ENCODE results near the gene DBNDD1.
"Not testable (repeated sequence)": the region's sequence is repeated elsewhere in the genome, so short reads cannot be mapped to it uniquely, and the experiment has no call there.

The DBNDD1 gene

DNA sequence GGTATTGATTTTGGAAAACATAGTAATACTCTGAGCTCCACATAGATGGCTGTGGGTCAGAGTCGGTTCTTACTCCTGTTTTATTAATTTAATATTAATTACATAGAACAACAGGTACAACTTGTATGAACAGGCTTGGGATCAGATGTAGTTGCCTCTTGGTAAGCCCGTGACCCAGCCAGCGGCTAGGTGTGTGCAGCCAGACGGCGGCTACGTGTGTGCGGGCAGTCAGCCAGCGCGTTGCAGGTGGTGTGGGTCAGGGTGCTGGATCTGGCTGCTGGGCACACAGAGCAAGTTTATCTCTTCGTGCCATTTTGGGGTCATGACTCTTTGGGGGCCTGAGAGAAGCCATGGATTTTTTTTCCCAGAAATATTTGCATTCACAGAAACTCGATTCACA lies 30.3 kb downstream of the DBNDD1 start:
- no peak for DNase-seq (ENCODE audit: low read depth in 2 of 2)

- DNase-seq (ENCODE audit: low read depth in 2 of 2): no peak
These were observed 32.1 kb downstream of the DBNDD1 start for GRCh38 chr16:89987169-89987568.

- DNase-seq (ENCODE audit: low read depth in 2 of 2): no peak
These were observed 32.7 kb downstream of the DBNDD1 start for GRCh38 chr16:89986600-89986999.

DNA sequence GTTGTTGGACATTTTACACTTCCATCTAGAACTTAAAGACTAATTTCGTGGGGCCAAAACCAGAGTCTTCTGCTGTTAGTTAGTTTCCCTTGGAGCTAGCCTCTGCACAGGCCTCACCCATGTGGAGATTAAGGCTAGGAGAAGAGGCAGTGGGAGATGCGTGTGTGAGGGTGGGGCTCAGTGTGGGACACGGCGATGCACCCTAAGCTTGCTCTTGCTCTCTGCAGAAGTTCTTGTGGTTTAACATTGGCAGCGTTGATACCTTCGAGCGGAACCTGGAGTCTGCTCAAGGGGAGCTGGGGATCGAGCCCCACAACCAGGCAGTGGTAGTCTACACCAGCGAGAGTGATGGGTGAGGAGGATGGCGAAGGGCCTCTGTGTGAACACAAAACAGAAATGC lies 34.0 kb downstream of the DBNDD1 start:
- DNase-seq (ENCODE audit: low read depth in 2 of 2): no peak

DNA sequence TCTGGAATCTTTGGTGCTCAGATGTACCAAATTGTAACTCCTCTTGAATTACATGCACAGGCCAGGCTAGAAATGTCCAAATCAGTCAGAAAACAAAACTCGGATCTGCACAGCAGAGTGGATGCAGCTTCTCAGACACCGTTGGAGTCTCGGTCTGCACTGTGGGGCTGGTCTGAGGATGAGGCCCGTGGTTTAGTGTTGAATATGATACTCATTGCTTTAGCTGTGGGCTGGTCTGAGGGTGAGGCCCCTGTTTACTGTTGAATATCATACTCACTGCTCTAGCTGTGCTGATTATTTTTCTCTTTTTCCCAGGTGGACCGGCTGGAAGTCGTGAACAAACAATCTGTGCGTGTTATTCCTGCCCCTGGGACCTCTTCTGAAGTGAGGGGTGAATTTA lies 35.0 kb downstream of the DBNDD1 start:
- DNase-seq (ENCODE audit: low read depth in 2 of 2): no peak

DNA sequence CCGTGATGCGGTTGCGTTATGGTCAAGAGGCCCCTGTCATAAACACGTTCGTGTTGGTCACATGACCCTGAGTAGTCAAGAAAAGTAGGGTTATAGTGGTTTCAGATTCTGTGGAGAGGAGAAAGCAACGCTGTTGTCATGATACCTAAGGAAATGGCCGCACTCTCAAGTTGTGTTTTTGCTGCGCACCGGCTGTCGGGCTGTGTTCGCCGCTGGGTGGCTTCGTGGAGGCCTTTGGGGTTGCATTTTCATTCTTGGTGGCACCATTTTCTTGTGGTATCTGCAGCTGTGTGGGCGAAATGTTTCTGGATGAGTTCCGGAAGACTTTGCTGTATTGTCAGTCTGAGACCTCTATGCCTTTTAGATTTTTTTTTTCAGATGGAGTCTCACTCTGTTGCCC lies 35.7 kb downstream of the DBNDD1 start:
- DNase-seq (ENCODE audit: low read depth in 2 of 2): no peak

GRCh38 chr16:89982318-89982717 lies 36.9 kb downstream of the DBNDD1 start:
- no peak for DNase-seq (ENCODE audit: low read depth in 2 of 2)

- no peak for DNase-seq (ENCODE audit: low read depth in 2 of 2)
These were observed 37.8 kb downstream of the DBNDD1 start for GRCh38 chr16:89981414-89981813.

- no peak for DNase-seq (ENCODE audit: low read depth in 2 of 2)
These were observed 44.4 kb downstream of the DBNDD1 start for GRCh38 chr16:89974870-89975269.

DNA sequence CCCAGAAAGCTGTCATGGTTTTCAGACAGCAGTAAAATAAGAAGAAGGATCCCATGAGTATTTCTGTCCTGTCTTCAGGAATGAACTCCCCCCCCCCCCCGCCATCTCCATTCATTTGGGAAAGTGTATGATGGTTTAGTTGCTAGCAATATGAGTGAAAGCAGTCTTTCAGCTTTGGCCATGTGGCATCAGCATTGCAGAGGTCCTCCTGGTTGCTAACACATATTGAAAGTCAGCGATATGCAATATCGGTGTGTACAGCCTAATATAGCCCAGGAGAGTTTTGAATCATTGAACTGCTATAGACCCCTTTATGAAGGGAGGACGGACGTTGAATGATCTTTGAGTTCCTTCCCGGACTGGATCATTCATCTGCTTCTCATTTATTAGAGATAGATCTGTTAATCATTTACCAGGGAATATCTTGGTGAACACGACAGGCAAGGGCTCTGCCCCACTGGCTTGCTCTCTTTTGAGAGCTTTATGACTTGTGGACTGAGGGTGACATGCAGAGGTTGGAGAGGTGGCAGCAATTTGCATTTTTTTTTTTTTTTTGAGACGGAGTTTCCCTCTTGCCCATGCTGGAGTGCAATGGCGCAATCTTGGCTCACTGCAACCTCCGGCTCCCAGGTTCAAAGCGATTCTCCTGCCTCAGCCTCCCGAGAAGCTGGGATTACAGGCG lies 45.5 kb downstream of the DBNDD1 start:
- no peak for DNase-seq (ENCODE audit: low read depth in 2 of 2)

- no peak for DNase-seq (ENCODE audit: low read depth in 2 of 2)
These were observed 46.0 kb downstream of the DBNDD1 start for GRCh38 chr16:89973235-89973634.

DNA sequence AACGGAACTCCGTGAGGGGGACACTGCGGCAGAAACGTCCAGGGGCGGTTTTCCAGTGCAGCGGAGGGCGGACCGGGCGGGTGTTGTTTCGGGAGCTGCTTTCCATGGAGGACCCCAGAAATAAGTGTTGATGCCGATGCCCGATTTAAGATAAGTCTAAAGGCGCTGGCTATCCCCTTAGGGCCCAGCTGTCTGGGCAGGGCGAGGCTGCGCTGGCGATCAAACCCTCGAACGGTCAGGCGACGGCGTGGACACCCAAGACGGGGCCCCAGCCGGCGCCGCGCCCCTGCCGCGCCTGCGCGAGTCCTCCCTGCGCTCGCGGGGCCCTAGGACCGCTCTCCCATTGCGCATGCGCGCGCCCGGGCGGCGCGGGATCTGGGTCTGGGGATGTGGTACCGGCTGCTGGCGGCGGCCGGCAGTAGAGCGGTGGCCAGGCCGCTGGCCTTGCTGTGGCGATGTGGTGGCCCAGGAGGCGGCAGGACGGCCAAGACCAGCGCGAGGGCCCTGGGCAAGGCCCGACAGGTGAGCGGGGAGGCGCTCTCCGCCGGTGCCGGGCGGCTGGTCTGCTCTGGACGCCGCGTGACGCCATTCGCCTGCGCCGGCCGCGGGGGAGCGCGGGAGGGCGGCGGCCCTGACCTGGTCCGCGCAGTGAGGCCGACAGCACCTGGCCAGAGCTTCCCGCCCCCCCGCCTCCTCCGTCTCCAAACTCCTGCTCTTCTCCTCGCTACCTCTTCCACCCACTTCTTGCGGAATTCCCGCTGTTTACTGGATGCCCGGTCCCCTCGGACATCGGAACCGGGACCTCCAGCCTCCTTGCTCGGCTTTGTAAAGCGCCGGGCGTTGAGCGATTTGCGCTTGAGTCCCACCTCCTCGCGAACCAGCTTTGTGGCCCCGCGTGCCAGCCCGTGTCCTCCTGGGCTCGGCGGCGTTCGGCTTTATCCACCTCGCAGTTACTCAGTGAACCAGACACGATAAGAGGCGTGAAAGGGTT lies 46.7 kb downstream of the DBNDD1 start:
- peak; percentile 76 to 79 for DNase-seq (ENCODE audit: low read depth in 2 of 2)

DNA sequence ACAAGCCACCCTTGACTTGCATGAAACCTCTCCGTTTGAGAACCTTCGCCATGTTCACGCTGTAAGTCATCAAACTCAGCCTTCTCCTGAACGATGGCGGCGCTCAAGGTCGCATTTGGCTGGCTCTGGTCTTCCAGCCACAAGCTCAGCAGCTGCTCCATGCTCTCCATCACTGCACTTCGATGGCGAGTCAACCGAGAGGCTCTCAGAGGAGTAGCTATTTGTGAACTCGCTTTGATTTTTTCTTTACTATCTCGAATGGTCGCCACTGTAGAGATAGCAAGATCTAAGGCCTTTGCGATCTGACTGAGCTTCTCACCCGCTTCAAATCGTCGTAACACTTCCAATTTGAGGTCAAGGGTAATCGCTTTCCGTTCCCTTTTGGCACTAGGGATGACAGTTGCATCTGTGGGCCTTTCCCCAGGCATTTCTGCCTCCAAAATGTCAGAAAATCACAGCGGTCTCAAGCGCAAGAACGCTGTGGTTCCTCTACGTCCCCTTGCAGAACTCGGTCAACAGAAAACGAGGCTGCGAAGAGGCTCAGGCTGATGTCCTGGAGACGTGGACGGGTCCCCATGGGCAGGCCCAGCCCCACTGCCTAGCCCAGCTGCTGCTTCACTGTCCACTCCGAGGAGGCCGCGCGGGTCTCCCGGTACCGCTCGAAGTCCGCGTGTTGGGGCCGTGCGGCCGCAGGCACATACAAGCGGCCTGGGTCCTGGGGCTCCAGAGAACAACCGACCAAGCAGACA lies 47.6 kb downstream of the DBNDD1 start:
- DNase-seq (ENCODE audit: low read depth in 2 of 2): no peak

DNA sequence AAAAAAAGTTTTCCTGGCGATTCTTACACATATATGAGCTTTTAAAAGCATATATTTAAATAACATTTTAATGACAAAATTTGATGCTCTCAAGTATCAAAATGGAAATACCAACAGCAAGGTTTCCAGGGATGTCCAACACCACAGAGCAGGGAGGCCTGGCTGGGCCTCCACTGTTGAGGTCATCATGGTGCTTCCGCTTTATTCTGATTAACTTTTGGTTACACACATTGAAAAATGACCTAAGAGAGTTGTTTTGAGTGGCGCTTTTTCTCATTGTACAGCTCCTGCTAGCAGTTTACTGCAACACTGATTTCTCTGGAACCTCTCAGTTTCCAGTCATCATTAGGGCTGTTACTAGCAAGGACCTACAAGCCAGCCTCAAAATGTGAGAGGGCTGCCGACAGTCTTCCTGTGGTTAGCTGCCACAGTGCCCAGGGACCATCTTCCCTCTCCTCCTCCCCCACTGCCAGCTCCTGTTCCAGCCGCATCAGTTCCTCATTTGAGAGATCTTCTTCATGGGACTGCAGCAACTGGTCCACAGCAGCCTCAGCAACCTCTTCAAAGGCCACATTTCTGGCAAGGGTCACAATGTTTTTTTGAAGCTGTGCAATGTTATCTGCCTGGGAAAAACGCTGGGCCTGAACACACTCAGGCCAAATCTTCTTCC lies 49.4 kb downstream of the DBNDD1 start:
- DNase-seq (ENCODE audit: low read depth in 2 of 2): no peak

DNA sequence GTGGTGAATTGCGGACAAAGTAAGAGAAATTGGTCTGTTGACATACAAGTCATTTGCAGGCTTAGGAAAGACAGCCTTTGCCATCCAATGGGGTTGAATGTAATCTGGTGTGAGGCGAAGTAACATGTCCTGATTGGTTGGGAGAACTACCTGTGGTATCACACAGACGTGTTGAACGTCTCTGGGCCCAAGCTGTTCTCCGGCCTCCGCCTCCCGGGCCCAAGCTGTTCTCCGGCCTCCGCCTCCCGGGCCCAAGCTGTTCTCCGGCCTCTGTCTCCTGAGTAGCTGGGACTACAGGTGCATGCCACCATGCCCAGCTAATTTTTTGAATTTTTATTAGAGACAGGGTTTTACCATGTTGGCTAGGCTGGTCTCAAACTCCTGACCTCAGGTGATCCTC lies 51.2 kb downstream of the DBNDD1 start:
- DNase-seq (ENCODE audit: low read depth in 2 of 2): not testable (repeated sequence)

- not testable (repeated sequence) for DNase-seq (ENCODE audit: low read depth in 2 of 2)
These were observed 51.8 kb downstream of the DBNDD1 start for GRCh38 chr16:89967436-89967835.

GRCh38 chr16:89966756-89967155 lies 52.5 kb downstream of the DBNDD1 start:
- DNase-seq (ENCODE audit: low read depth in 2 of 2): no peak

GRCh38 chr16:89965447-89966225 lies 53.6 kb downstream of the DBNDD1 start:
- no peak for DNase-seq (ENCODE audit: low read depth in 2 of 2)

GRCh38 chr16:89964201-89964600 lies 55.1 kb downstream of the DBNDD1 start:
- no peak for DNase-seq (ENCODE audit: low read depth in 2 of 2)

DNA sequence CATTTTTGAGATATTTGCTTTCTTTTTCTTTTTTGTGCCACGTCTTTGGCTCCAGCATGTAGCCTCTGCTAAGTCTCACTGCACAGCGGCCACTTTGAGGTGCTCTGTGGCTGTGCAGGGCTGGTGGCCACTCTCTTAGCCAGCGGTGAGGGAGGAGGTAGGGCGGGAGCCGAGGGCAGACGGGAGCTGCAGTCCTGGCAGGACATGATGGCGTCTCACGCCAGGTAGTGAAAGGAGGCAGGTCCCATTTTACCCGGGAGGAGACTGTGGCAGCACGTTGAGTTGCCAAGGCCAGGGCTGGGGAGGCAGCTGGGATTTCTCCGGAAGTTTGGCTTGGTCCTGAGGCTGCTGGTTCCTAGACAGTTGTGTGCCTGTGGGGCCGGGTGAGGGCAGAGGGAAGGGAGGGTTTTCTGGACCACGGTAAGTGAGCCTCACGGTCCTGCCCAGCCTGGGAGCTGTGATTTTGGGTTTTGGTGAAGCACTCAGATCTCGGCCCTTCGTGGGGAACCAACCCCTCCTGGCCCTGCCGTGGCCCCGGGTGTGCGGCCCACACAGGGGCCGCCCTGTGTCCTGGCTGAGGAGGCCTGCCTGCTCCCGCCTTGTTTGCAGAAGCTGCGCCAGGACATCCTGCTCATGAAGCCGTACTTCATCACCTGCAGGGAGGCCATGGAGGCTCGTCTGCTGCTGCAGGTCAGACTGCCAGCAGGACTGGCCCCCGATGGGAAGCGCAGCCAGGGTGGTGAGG lies 56.3 kb downstream of the DBNDD1 start:
- DNase-seq (ENCODE audit: low read depth in 2 of 2): no peak

Data from stimulated activated CD8-positive, alpha-beta memory T cell treated with anti-CD3 and anti-CD28 coated beads, Interleukin-7, amount 100 ng/mL, for 1 hour (primary cell).